Astrocyte (in vitro differentiated cells and primary cell): ENCODE measurements around the gene SP4. TPM values are rescaled to one million over a fixed set of nuclear protein-coding genes. Genes with fewer than 3 reads are reported as not detected.
A peak's percentile ranks its signal among the peaks of the same experiment; 100 is the strongest.

Source experiments
- DNase-seq: peaks from one replicate; pipeline ENCODE4 v3.0.0-alpha.2; 2010; ENCODE audit warnings: low read depth
- FAIRE-seq: peaks from 2 replicates; lab custom pipeline; 2011; peaks lifted over from hg19 to GRCh38; lab: Jason Lieb, UNC
- H2AFZ ChIP-seq: 2 replicates; pipeline ENCODE4 v1.6.0; 2012; ENCODE audit warnings: low read depth, low read length, inconsistent platforms
- H3K27ac ChIP-seq: 2 replicates; pipeline ENCODE4 v1.5.1; 2011; ENCODE audit warnings: low read depth, low read length, inconsistent platforms
- H3K27me3 ChIP-seq: 2 replicates; pipeline ENCODE4 v1.6.0; 2011; ENCODE audit warnings: low read length, inconsistent platforms; ENCODE audit not compliant: insufficient read depth
- H3K36me3 ChIP-seq: 2 replicates; pipeline ENCODE4 v1.5.1; 2011; ENCODE audit warnings: low read length, inconsistent platforms; ENCODE audit not compliant: insufficient read depth
- H3K4me1 ChIP-seq: 2 replicates; pipeline ENCODE4 v1.5.1; 2011; ENCODE audit warnings: low read length, inconsistent platforms; ENCODE audit not compliant: insufficient read depth
- H3K4me2 ChIP-seq: 2 replicates; pipeline ENCODE4 v1.6.0; 2012; ENCODE audit warnings: low read length, inconsistent platforms
- H3K4me3 ChIP-seq: 2 replicates; pipeline ENCODE4 v1.5.1; 2011; ENCODE audit warnings: low read depth, mild to moderate bottlenecking, low read length, inconsistent platforms; ENCODE audit not compliant: insufficient read depth
- H3K79me2 ChIP-seq: 2 replicates; pipeline ENCODE4 v1.6.0; 2012; ENCODE audit warnings: mild to moderate bottlenecking, low read length, inconsistent platforms; ENCODE audit not compliant: insufficient read depth
- H3K9ac ChIP-seq: 2 replicates; pipeline ENCODE4 v1.6.0; 2012; ENCODE audit warnings: mild to moderate bottlenecking, low read length, inconsistent platforms
- H3K9me3 ChIP-seq: 2 replicates; pipeline ENCODE4 v1.5.1; 2012; ENCODE audit warnings: low read depth, mild to moderate bottlenecking, low read length, inconsistent platforms; ENCODE audit not compliant: insufficient read depth
- H4K20me1 ChIP-seq: 2 replicates; pipeline ENCODE4 v1.6.0; 2012; ENCODE audit warnings: low read length, inconsistent platforms; ENCODE audit not compliant: insufficient read depth
- H3K27ac Mint-ChIP-seq: one replicate; pipeline ENCODE4 v1.8.0; 2021; ENCODE audit warnings: mild to moderate bottlenecking, mixed read lengths; ENCODE audit not compliant: unreplicated experiment
- H3K27me3 Mint-ChIP-seq: one replicate; pipeline ENCODE4 v1.8.0; 2021; ENCODE audit warnings: low read depth, mixed read lengths; ENCODE audit not compliant: unreplicated experiment
- H3K36me3 Mint-ChIP-seq: one replicate; pipeline ENCODE4 v1.8.0; 2021; ENCODE audit warnings: low read depth, mixed read lengths; ENCODE audit not compliant: unreplicated experiment
- H3K4me1 Mint-ChIP-seq: one replicate; pipeline ENCODE4 v1.8.0; 2021; ENCODE audit warnings: low read depth, mixed read lengths; ENCODE audit not compliant: unreplicated experiment
- H3K4me3 Mint-ChIP-seq: one replicate; pipeline ENCODE4 v1.8.0; 2021; ENCODE audit warnings: mild to moderate bottlenecking, moderate library complexity, mixed read lengths; ENCODE audit not compliant: unreplicated experiment
- H3K9me3 Mint-ChIP-seq: one replicate; pipeline ENCODE4 v1.8.0; 2021; ENCODE audit warnings: mild to moderate bottlenecking, mixed read lengths; ENCODE audit not compliant: unreplicated experiment
- CTCF ChIP-seq: IDR thresholded peaks from 2 replicates; pipeline ENCODE4 v1.5.1; 2011; ENCODE audit warnings: low read depth, mild to moderate bottlenecking, inconsistent platforms, low read length, moderate library complexity; ENCODE audit not compliant: insufficient read depth
- EZH2 ChIP-seq: IDR thresholded peaks from 2 replicates; pipeline ENCODE4 v1.6.1; 2012; ENCODE audit warnings: mild to moderate bottlenecking, low read length, inconsistent platforms; ENCODE audit not compliant: insufficient read depth
- total RNA-seq: library from RNA; stranded (reverse); gene quantifications from 2 replicates; pipeline ENCODE4 v1.2.1, GENCODE V29; 2021

SP4 gene
- total RNA-seq, 1 donor from 2014 or later = 3.8 TPM

DNA sequence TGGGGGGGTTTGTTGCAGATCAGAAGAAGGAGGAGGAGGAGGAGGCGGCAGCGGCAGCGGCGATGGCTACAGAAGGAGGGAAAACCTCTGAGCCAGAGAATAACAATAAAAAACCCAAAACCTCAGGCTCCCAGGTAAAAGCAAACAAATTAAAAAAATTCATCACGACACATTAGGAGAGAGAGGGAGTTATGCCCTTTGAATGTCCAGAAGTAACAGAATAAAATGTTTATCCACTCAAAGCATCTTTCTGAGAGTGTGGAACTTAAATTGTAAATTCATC is 717 bp downstream of the SP4 start:
- peaks cover 3% of the 10 kb centered on the region for H3K79me2 ChIP-seq
- H3K36me3 ChIP-seq = no peaks in the 10 kb centered on the region
- H3K9me3 ChIP-seq = no peaks in the 10 kb centered on the region
- Mint-ChIP-seq H3K4me3 (peak overlapping the region; percentile 98), H3K9me3 (no peaks in the 10 kb centered on the region), H3K36me3 (no peaks in the 10 kb centered on the region), H3K4me1 (peaks cover 8% of the 10 kb centered on the region), H3K27me3 (no peaks in the 10 kb centered on the region), H3K27ac (peak overlapping the region; percentile 93)
- no peaks in the 10 kb centered on the region for H3K27me3 ChIP-seq
- DNase-seq (no peak), FAIRE-seq (no peak)
- peak overlapping the region; percentile 94 for H3K9ac ChIP-seq
- H4K20me1 ChIP-seq = no peaks in the 10 kb centered on the region
- peaks cover 5% of the 10 kb centered on the region for H3K4me1 ChIP-seq
- H2AFZ ChIP-seq = peak overlapping the region; percentile 66
- peak overlapping the region; percentile 40 for H3K27ac ChIP-seq
- TF ChIP-seq EZH2 (no peak), CTCF (no peak)
- H3K4me2 ChIP-seq = peak overlapping the region; percentile 99
- H3K4me3 ChIP-seq = peak overlapping the region; percentile 68

GRCh38 chr7:21429021-21429420 is 1.1 kb downstream of the SP4 start:
- Mint-ChIP-seq H3K9me3 (no peaks in the 10 kb centered on the region), H3K4me3 (peak overlapping the region; percentile 98), H3K27ac (no peak overlapping the region), H3K36me3 (no peaks in the 10 kb centered on the region), H3K27me3 (no peaks in the 10 kb centered on the region), H3K4me1 (peaks cover 8% of the 10 kb centered on the region)
- Histone ChIP-seq H3K4me3 (peak overlapping the region; percentile 68), H3K9me3 (no peaks in the 10 kb centered on the region), H3K4me2 (peak overlapping the region; percentile 99), H2AFZ (no peak overlapping the region), H3K4me1 (peaks cover 5% of the 10 kb centered on the region), H3K27me3 (no peaks in the 10 kb centered on the region), H3K79me2 (peaks cover 3% of the 10 kb centered on the region), H3K27ac (no peak overlapping the region), H3K9ac (peak overlapping the region; percentile 94), H3K36me3 (no peaks in the 10 kb centered on the region), H4K20me1 (no peaks in the 10 kb centered on the region)
- TF ChIP-seq EZH2 (no peak), CTCF (no peak)
- FAIRE-seq (no peak), DNase-seq (no peak)

DNA sequence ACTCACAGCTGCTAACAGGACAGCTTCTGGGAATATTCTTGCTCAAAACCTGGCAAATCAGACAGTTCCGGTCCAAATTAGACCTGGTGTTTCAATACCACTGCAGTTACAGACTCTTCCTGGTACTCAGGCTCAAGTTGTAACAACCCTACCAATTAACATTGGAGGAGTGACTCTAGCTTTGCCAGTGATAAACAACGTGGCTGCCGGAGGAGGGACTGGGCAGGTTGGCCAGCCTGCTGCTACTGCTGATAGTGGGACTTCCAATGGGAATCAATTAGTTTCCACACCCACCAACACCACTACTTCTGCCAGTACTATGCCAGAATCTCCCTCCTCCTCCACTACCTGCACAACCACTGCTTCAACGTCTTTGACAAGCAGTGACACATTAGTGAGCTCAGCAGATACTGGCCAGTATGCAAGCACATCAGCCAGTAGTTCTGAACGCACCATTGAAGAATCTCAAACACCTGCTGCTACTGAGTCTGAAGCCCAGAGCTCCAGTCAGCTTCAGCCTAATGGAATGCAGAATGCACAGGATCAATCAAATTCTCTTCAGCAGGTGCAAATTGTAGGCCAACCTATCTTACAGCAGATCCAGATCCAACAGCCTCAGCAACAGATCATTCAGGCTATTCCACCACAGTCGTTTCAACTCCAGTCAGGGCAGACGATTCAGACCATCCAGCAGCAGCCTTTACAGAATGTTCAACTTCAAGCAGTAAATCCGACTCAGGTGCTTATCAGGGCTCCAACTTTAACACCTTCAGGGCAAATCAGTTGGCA is 2.1 kb downstream of the SP4 start:
- H3K36me3 Mint-ChIP-seq = no peaks in the 10 kb centered on the region
- H3K4me3 Mint-ChIP-seq = no peak overlapping the region
- no peak for TF ChIP-seq CTCF
- no peak for TF ChIP-seq EZH2
- FAIRE-seq = no peak
- H3K27me3 Mint-ChIP-seq = no peaks in the 10 kb centered on the region
- peaks cover 3% of the 10 kb centered on the region for H3K79me2 ChIP-seq
- H3K36me3 ChIP-seq = no peaks in the 10 kb centered on the region
- DNase-seq = no peak
- H3K4me3 ChIP-seq = no peak overlapping the region
- no peak overlapping the region for H3K27ac Mint-ChIP-seq
- no peak overlapping the region for H2AFZ ChIP-seq
- peaks cover 8% of the 10 kb centered on the region for H3K4me1 Mint-ChIP-seq
- no peak overlapping the region for H3K9ac ChIP-seq
- H3K27ac ChIP-seq = no peak overlapping the region
- no peaks in the 10 kb centered on the region for H3K27me3 ChIP-seq
- peaks cover 5% of the 10 kb centered on the region for H3K4me1 ChIP-seq
- no peak overlapping the region for H3K4me2 ChIP-seq
- no peaks in the 10 kb centered on the region for H4K20me1 ChIP-seq
- no peaks in the 10 kb centered on the region for H3K9me3 ChIP-seq
- no peaks in the 10 kb centered on the region for H3K9me3 Mint-ChIP-seq
